ENCODE data around the gene SLC2A8.

GRCh38 chr9:127402401-127403090 lies 5.6 kb downstream of the SLC2A8 start:
- TF ChIP-seq POLR2AphosphoS5 (IDR thresholded peaks at IDR 0.05), result no peak
- no peak for TF ChIP-seq EP300 (IDR thresholded peaks at IDR 0.05; ENCODE audit: low read depth)
